SH-SY5Y (cell line): ENCODE data around the gene EPHB2.

Experiments used
- GATA2 ChIP-seq: IDR thresholded peaks from 2 replicates; pipeline ENCODE4 v1.6.1; 2011; ENCODE audit warnings: mild to moderate bottlenecking, low read depth, low read length
- GATA3 ChIP-seq: IDR thresholded peaks from 2 replicates; pipeline ENCODE4 v1.6.1; 2011; ENCODE audit warnings: low read depth, mild to moderate bottlenecking, low read length, moderate library complexity

- TF ChIP-seq GATA2 (no peak), GATA3 (no peak)
These were observed 71.8 kb downstream of the EPHB2 start for GRCh38 chr1:22782406-22782805.
